ENCODE measurements around the gene NRCAM.
"Not testable (repeated sequence)": the region's sequence is repeated elsewhere in the genome, so short reads cannot be mapped to it uniquely, and the experiment has no call there.

NRCAM gene

GRCh38 chr7:108455998-108456677 lies at the start of gene NRCAM:
Gene NRCAM (minus strand): TSS chr7:108456436. CDS start chr7:108240064, 216,372 bp downstream.
- DNase-seq (ENCODE audit: low spot score), result no peak

- not testable (repeated sequence) for DNase-seq (ENCODE audit: low spot score)
Measured at GRCh38 chr7:108504576-108504975, 48.3 kb upstream of the NRCAM start.

GRCh38 chr7:108503112-108504026 lies 47.1 kb upstream of the NRCAM start:
- peak; percentile 96 for DNase-seq (ENCODE audit: low spot score)

- DNase-seq (ENCODE audit: low spot score), result no peak
Measured at GRCh38 chr7:108499566-108499965, 43.3 kb upstream of the NRCAM start.

- no peak for DNase-seq (ENCODE audit: low spot score)
Measured at GRCh38 chr7:108498481-108498880, 42.2 kb upstream of the NRCAM start.

- DNase-seq (ENCODE audit: low spot score), result peak; percentile 94
Measured at GRCh38 chr7:108497082-108497725, 41.0 kb upstream of the NRCAM start.

- no peak for DNase-seq (ENCODE audit: low spot score)
Measured at GRCh38 chr7:108492742-108493141, 36.5 kb upstream of the NRCAM start.

GRCh38 chr7:108488768-108489538 lies 32.7 kb upstream of the NRCAM start:
- DNase-seq (ENCODE audit: low spot score), result no peak

GRCh38 chr7:108487646-108488045 lies 31.4 kb upstream of the NRCAM start:
- DNase-seq (ENCODE audit: low spot score), result no peak

GRCh38 chr7:108486291-108486966 lies 30.2 kb upstream of the NRCAM start:
- no peak for DNase-seq (ENCODE audit: low spot score)

GRCh38 chr7:108484137-108484536 lies 27.9 kb upstream of the NRCAM start:
- no peak for DNase-seq (ENCODE audit: low spot score)

- DNase-seq (ENCODE audit: low spot score), result no peak
Measured at GRCh38 chr7:108480311-108480710, 24.1 kb upstream of the NRCAM start.

GRCh38 chr7:108479751-108480150 lies 23.5 kb upstream of the NRCAM start:
- DNase-seq (ENCODE audit: low spot score), result no peak

- DNase-seq (ENCODE audit: low spot score), result peak; percentile 43
Measured at GRCh38 chr7:108479118-108479517, 22.9 kb upstream of the NRCAM start.

GRCh38 chr7:108468246-108468645 lies 12.0 kb upstream of the NRCAM start:
- DNase-seq (ENCODE audit: low spot score), result peak; percentile 9

- no peak for DNase-seq (ENCODE audit: low spot score)
Measured at GRCh38 chr7:108467391-108467790, 11.2 kb upstream of the NRCAM start.

GRCh38 chr7:108466322-108466721 lies 10.1 kb upstream of the NRCAM start:
- DNase-seq (ENCODE audit: low spot score), result not testable (repeated sequence)

GRCh38 chr7:108464743-108465142 lies 8.5 kb upstream of the NRCAM start:
- no peak for DNase-seq (ENCODE audit: low spot score)

GRCh38 chr7:108463613-108464012 lies 7.4 kb upstream of the NRCAM start:
- DNase-seq (ENCODE audit: low spot score), result no peak

GRCh38 chr7:108461840-108462239 lies 5.6 kb upstream of the NRCAM start:
- DNase-seq (ENCODE audit: low spot score), result no peak

GRCh38 chr7:108460964-108461363 lies 4.7 kb upstream of the NRCAM start:
- DNase-seq (ENCODE audit: low spot score), result no peak

Data from NAMALWA (cell line).